WTC11 (cell line): ENCODE data around the gene PAK1. TPM values are rescaled to one million over a fixed set of nuclear protein-coding genes. Genes with fewer than 3 reads are reported as not detected.
A peak's percentile ranks its signal among the peaks of the same experiment; 100 is the strongest.

Source experiments
- ATAC-seq: fragments of 200-7000 bp; cut with Tn5 transposase; 2 replicates; pipeline ENCODE4 v1.10.0; 2021; ENCODE audit warnings: mild to moderate bottlenecking, moderate library complexity
- CTCF ChIA-PET: fragments of 300-600 bp; sonication (Branson Sonifier 250); formaldehyde crosslinking; loops from one replicate; lab custom pipeline; 2021; ENCODE audit warnings: antibody characterized with exemption; lab: Charles Lee
- POLR2A ChIA-PET: fragments of 350-600 bp; sonication (Branson Sonifier 250); formaldehyde crosslinking; loops from one replicate; lab custom pipeline; 2021; ENCODE audit warnings: antibody characterized with exemption; lab: Charles Lee
- DNase-seq: peaks from one replicate; pipeline ENCODE4 v3.0.0; 2021; ENCODE audit warnings: low spot score
- H3K27ac Mint-ChIP-seq: 2 replicates; pipeline ENCODE4 v1.8.0; 2021; ENCODE audit warnings: mixed read lengths
- H3K27me3 Mint-ChIP-seq: 2 replicates; pipeline ENCODE4 v1.8.0; 2021; ENCODE audit warnings: low read depth, mild to moderate bottlenecking, moderate library complexity, mixed read lengths
- H3K36me3 Mint-ChIP-seq: 2 replicates; pipeline ENCODE4 v1.8.0; 2021; ENCODE audit warnings: mixed read lengths
- H3K4me1 Mint-ChIP-seq: 2 replicates; pipeline ENCODE4 v1.8.0; 2022; ENCODE audit warnings: mixed read lengths
- H3K4me3 Mint-ChIP-seq: 2 replicates; pipeline ENCODE4 v1.8.0; 2021; ENCODE audit warnings: mild to moderate bottlenecking, moderate library complexity, mixed read lengths
- H3K9me3 Mint-ChIP-seq: 2 replicates; pipeline ENCODE4 v1.8.0; 2021; ENCODE audit warnings: mixed read lengths
- ESRRA ChIP-seq: sonication (generic); formaldehyde crosslinking; IDR thresholded peaks from 2 replicates; pipeline ENCODE4 v1.8.1; 2022; ENCODE audit warnings: mild to moderate bottlenecking, missing genetic modification reagents, borderline replicate concordance
- GABPB1 ChIP-seq: sonication (generic); formaldehyde crosslinking; IDR thresholded peaks from 2 replicates; pipeline ENCODE4 v1.8.1; 2023; ENCODE audit warnings: mild to moderate bottlenecking, missing genetic modification reagents
- GRHL2 ChIP-seq: fragments of 250-450 bp; sonication (Bioruptor Pico); IDR thresholded peaks from 2 replicates; pipeline ENCODE4 v1.8.0; 2022; ENCODE audit warnings: mild to moderate bottlenecking, moderate library complexity; ENCODE audit not compliant: insufficient replicate concordance, severe bottlenecking
- NR3C1 ChIP-seq: sonication (generic); formaldehyde crosslinking; conservative IDR thresholded peaks from 2 replicates; pipeline ENCODE4 v1.8.1; 2023; ENCODE audit warnings: low read depth, mild to moderate bottlenecking, missing genetic modification reagents
- SP1 ChIP-seq: sonication (generic); formaldehyde crosslinking; conservative IDR thresholded peaks from 2 replicates; pipeline ENCODE4 v1.8.1; 2022; ENCODE audit warnings: missing genetic modification reagents
- TCF7 ChIP-seq: sonication (generic); formaldehyde crosslinking; IDR thresholded peaks from 2 replicates; pipeline ENCODE4 v1.8.0; 2022; ENCODE audit warnings: mild to moderate bottlenecking, low read depth, missing genetic modification reagents, moderate library complexity
- ZNF423 ChIP-seq: fragments of 250-450 bp; sonication (Bioruptor Pico); IDR thresholded peaks from 2 replicates; pipeline ENCODE4 v2.1.2; 2022; ENCODE audit warnings: mild to moderate bottlenecking, moderate library complexity
- total RNA-seq: library from RNA; stranded (reverse); gene quantifications from 3 replicates; pipeline ENCODE4 v1.2.3, GENCODE V29; 2021
- TF ChIP-seq, protein P1 (sequence below): sonication (generic); formaldehyde crosslinking; IDR thresholded peaks from 2 replicates; pipeline ENCODE4 v1.8.1; 2023; ENCODE audit warnings: mild to moderate bottlenecking, missing genetic modification reagents, borderline replicate concordance
- TF ChIP-seq, protein P2 (sequence below): sonication (generic); formaldehyde crosslinking; IDR thresholded peaks from 2 replicates; pipeline ENCODE4 v1.8.1; 2022; ENCODE audit warnings: mild to moderate bottlenecking, moderate library complexity, missing genetic modification reagents
- TF ChIP-seq, protein P3 (sequence below): sonication (generic); formaldehyde crosslinking; IDR thresholded peaks from 2 replicates; pipeline ENCODE4 v1.8.0; 2022; ENCODE audit warnings: mild to moderate bottlenecking, missing genetic modification reagents
- TF ChIP-seq, protein P4 (sequence below): sonication (generic); formaldehyde crosslinking; IDR thresholded peaks from 2 replicates; pipeline ENCODE4 v1.8.0; 2023; ENCODE audit warnings: missing genetic modification reagents, mild to moderate bottlenecking, borderline replicate concordance

PAK1 gene
- total RNA-seq, 1 experiment from 2014 or later = 160 TPM

DNA sequence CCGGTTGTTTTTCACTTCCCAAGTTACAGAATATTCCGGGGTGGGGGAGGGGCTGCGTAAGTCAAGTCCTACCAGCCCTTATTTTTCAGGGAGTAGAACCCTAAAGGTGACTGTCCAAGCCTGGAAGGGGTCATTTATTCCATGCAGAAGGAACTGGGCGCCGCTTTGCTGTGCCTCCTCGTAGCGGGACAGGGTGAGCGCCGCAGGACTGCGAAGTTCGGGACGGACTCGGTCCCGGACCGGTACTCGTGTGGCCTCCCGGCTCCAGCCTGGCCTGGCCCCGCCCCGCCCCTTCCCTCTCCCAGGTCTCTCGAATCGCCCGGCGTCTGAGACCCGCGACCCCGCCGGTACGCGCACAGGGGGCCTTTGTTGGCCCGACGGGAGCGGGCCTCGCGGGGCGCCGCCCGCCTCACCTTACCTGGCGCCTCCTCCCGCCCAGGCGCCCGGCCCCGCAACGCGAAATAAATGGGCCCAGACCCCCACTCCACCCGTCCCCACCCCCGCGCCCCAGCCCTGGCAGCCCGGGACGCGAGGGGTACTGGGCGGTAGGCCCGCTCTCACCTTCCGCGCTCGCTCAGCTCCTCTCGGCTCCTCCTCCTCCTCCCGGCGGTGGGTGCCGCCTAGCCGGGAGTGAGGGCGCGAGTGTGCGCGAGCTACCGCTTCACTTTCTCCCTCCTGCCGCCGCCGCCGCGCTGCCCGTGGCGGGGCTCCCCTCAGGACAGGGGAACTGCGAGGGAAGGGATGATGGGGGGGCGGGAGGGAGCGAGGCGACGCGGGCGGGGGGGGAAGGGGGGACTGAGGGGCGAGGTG is 698 bp downstream of the PAK1 start (continued):
- TF ChIP-seq, protein P1, sequence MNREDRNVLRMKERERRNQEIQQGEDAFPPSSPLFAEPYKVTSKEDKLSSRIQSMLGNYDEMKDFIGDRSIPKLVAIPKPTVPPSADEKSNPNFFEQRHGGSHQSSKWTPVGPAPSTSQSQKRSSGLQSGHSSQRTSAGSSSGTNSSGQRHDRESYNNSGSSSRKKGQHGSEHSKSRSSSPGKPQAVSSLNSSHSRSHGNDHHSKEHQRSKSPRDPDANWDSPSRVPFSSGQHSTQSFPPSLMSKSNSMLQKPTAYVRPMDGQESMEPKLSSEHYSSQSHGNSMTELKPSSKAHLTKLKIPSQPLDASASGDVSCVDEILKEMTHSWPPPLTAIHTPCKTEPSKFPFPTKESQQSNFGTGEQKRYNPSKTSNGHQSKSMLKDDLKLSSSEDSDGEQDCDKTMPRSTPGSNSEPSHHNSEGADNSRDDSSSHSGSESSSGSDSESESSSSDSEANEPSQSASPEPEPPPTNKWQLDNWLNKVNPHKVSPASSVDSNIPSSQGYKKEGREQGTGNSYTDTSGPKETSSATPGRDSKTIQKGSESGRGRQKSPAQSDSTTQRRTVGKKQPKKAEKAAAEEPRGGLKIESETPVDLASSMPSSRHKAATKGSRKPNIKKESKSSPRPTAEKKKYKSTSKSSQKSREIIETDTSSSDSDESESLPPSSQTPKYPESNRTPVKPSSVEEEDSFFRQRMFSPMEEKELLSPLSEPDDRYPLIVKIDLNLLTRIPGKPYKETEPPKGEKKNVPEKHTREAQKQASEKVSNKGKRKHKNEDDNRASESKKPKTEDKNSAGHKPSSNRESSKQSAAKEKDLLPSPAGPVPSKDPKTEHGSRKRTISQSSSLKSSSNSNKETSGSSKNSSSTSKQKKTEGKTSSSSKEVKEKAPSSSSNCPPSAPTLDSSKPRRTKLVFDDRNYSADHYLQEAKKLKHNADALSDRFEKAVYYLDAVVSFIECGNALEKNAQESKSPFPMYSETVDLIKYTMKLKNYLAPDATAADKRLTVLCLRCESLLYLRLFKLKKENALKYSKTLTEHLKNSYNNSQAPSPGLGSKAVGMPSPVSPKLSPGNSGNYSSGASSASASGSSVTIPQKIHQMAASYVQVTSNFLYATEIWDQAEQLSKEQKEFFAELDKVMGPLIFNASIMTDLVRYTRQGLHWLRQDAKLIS (CRISPR knock-in tag) = peak; percentile 41; the same call in 1 of the 2 replicates
- TF ChIP-seq ZNF423 (CRISPR knock-in tag) = peak; percentile 45; the same call in 1 of the 2 replicates
- TF ChIP-seq, protein P2, sequence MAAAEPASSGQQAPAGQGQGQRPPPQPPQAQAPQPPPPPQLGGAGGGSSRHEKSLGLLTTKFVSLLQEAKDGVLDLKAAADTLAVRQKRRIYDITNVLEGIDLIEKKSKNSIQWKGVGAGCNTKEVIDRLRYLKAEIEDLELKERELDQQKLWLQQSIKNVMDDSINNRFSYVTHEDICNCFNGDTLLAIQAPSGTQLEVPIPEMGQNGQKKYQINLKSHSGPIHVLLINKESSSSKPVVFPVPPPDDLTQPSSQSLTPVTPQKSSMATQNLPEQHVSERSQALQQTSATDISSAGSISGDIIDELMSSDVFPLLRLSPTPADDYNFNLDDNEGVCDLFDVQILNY = 0 out of 2 replicates have a peak, but pooled peaks have one; percentile 50
- peak; percentile 52; the same call in 1 of the 2 replicates for TF ChIP-seq SP1
- TF ChIP-seq NR3C1 = no peak

DNA sequence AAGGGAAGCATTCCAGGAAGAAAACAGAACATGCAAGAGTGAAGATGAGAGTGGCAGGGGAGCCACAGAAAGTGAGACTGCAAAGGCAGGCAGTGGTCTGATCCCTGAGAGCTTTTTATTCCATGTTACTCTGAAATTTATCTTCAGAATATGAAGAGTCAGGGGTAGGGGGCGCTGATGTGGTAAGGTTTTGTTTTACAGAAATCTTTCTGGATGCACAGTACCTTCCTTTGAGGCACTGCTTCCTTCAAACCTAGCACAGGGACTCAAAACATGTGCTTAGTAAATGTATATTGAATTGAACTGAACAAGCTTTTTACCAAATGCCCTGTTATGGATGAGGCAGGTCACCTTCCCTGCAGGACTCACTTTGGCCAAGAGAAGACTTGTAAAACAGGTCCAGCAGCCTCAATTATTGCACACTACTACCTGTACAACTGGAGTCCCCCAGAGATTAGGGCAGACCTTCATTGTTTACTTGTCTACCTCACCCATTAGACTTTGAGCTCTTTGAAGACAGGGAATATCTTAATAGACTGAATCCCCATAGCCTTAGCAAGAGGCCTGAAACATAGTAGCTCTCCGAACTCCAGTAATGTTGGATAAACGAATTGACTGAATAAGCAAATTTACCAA is 2.2 kb downstream of the PAK1 start:
- Mint-ChIP-seq H3K36me3 (no peaks in the 10 kb centered on the region), H3K9me3 (0 out of 2 replicates have a peak, but pooled peaks cover 4% of the 10 kb centered on the region), H3K27ac (peak overlapping the region; percentile 96), H3K4me1 (peaks cover 76% of the 10 kb centered on the region), H3K27me3 (no peaks in the 10 kb centered on the region; the same call in 1 of the 2 replicates), H3K4me3 (peak overlapping the region; percentile 90)
- ChIA-PET CTCF (interaction anchor here (0.6 to 3.0 kb wide), 20 partner anchors 11 to 276 kb away, joined by 3 to 28 read pairs (median 5); partner anchors contain the start of gene AQP11), POLR2A (interaction anchor here (1.0 to 1.6 kb wide), 3 partner anchors 22 to 58 kb away, joined by 3 read pairs; no protein-coding TSS in a partner anchor)
- peak; percentile 30 for DNase-seq
- no peak for ATAC-seq
- no peak for TF ChIP-seq TCF7
- TF ChIP-seq GRHL2 (CRISPR knock-in tag) = no peak
- no peak for TF ChIP-seq GABPB1 (CRISPR knock-in tag)
- TF ChIP-seq, protein P3, sequence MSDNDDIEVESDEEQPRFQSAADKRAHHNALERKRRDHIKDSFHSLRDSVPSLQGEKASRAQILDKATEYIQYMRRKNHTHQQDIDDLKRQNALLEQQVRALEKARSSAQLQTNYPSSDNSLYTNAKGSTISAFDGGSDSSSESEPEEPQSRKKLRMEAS (CRISPR knock-in tag) = no peak
- no peak for TF ChIP-seq ESRRA (CRISPR knock-in tag)
- TF ChIP-seq, protein P4, sequence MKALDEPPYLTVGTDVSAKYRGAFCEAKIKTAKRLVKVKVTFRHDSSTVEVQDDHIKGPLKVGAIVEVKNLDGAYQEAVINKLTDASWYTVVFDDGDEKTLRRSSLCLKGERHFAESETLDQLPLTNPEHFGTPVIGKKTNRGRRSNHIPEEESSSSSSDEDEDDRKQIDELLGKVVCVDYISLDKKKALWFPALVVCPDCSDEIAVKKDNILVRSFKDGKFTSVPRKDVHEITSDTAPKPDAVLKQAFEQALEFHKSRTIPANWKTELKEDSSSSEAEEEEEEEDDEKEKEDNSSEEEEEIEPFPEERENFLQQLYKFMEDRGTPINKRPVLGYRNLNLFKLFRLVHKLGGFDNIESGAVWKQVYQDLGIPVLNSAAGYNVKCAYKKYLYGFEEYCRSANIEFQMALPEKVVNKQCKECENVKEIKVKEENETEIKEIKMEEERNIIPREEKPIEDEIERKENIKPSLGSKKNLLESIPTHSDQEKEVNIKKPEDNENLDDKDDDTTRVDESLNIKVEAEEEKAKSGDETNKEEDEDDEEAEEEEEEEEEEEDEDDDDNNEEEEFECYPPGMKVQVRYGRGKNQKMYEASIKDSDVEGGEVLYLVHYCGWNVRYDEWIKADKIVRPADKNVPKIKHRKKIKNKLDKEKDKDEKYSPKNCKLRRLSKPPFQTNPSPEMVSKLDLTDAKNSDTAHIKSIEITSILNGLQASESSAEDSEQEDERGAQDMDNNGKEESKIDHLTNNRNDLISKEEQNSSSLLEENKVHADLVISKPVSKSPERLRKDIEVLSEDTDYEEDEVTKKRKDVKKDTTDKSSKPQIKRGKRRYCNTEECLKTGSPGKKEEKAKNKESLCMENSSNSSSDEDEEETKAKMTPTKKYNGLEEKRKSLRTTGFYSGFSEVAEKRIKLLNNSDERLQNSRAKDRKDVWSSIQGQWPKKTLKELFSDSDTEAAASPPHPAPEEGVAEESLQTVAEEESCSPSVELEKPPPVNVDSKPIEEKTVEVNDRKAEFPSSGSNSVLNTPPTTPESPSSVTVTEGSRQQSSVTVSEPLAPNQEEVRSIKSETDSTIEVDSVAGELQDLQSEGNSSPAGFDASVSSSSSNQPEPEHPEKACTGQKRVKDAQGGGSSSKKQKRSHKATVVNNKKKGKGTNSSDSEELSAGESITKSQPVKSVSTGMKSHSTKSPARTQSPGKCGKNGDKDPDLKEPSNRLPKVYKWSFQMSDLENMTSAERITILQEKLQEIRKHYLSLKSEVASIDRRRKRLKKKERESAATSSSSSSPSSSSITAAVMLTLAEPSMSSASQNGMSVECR (CRISPR knock-in tag) = no peak
